Activated CD4-positive, CD25-positive, alpha-beta regulatory T cell treated with anti-CD3 and anti-CD28 coated beads, Interleukin-2, amount 50 U/mL, for 16 hours (primary cell): Measurements from ENCODE around the gene MYOZ2.
"Not testable (repeated sequence)": the region's sequence is repeated elsewhere in the genome, so short reads cannot be mapped to it uniquely, and the experiment has no call there.

ENCODE experiments used
- DNase-seq: peaks from one replicate; pipeline ENCODE4 v3.0.0-alpha.2; 2020; ENCODE audit warnings: low read depth, low spot score

Gene MYOZ2

GRCh38 chr4:119128148-119128547 lies 7.5 kb upstream of the MYOZ2 start:
- no peak for DNase-seq

- no peak for DNase-seq
These were observed 5.1 kb upstream of the MYOZ2 start for GRCh38 chr4:119130365-119131065.

- DNase-seq, result no peak
These were observed 4.5 kb upstream of the MYOZ2 start for GRCh38 chr4:119131164-119131563.

GRCh38 chr4:119132306-119132705 lies 3.3 kb upstream of the MYOZ2 start:
- DNase-seq, result no peak

- no peak for DNase-seq
These were observed 914 bp downstream of the MYOZ2 start for GRCh38 chr4:119136546-119136945.

- DNase-seq, result no peak
These were observed 2.4 kb downstream of the MYOZ2 start for GRCh38 chr4:119138046-119138445.

- DNase-seq, result no peak
These were observed 3.7 kb downstream of the MYOZ2 start for GRCh38 chr4:119139311-119139710.

- DNase-seq, result no peak
These were observed 4.2 kb downstream of the MYOZ2 start for GRCh38 chr4:119139822-119140252.

GRCh38 chr4:119141283-119141682 lies 5.7 kb downstream of the MYOZ2 start:
- not testable (repeated sequence) for DNase-seq

GRCh38 chr4:119142833-119143232 lies 7.2 kb downstream of the MYOZ2 start:
- DNase-seq, result no peak

- not testable (repeated sequence) for DNase-seq
These were observed 7.7 kb downstream of the MYOZ2 start for GRCh38 chr4:119143341-119143740.

GRCh38 chr4:119149110-119149509 lies 13.5 kb downstream of the MYOZ2 start:
- DNase-seq, result no peak

- DNase-seq, result no peak
These were observed 15.5 kb downstream of the MYOZ2 start for GRCh38 chr4:119151161-119151560.

- no peak for DNase-seq
These were observed 17.1 kb downstream of the MYOZ2 start for GRCh38 chr4:119152741-119153140.

- no peak for DNase-seq
These were observed 26.5 kb downstream of the MYOZ2 start for GRCh38 chr4:119162174-119162573.

- no peak for DNase-seq
These were observed 30.1 kb downstream of the MYOZ2 start for GRCh38 chr4:119165767-119166166.

- DNase-seq, result no peak
These were observed 34.6 kb downstream of the MYOZ2 start for GRCh38 chr4:119170195-119170594.

- DNase-seq, result no peak
These were observed 36.6 kb downstream of the MYOZ2 start for GRCh38 chr4:119172223-119172622.

GRCh38 chr4:119173729-119174361 lies 38.2 kb downstream of the MYOZ2 start:
- DNase-seq, result not testable (repeated sequence)

GRCh38 chr4:119179011-119179410 lies 43.4 kb downstream of the MYOZ2 start:
- DNase-seq, result no peak

GRCh38 chr4:119184128-119184527 lies 48.5 kb downstream of the MYOZ2 start:
- DNase-seq, result no peak

- DNase-seq, result no peak
These were observed 54.0 kb downstream of the MYOZ2 start for GRCh38 chr4:119189638-119190037.

- DNase-seq, result no peak
These were observed 54.7 kb downstream of the MYOZ2 start for GRCh38 chr4:119190354-119190753.
